H9 (cell line): ENCODE data around the gene ADAM23. TPM values are rescaled to one million over a fixed set of nuclear protein-coding genes. Genes with fewer than 3 reads are reported as not detected.

ENCODE experiments used
- DNase-seq: peaks from one replicate; pipeline ENCODE4 v3.0.0-alpha.2; 2017
- H2AFZ ChIP-seq: one replicate; pipeline ENCODE4 v1.6.1; 2013; ENCODE audit warnings: mild to moderate bottlenecking, low read length, control low read depth, moderate library complexity
- H2AK5ac ChIP-seq: 2 replicates; pipeline ENCODE4 v1.6.1; 2013; ENCODE audit warnings: low read length, control low read depth, mixed read lengths; ENCODE audit not compliant: insufficient read length
- H2BK120ac ChIP-seq: one replicate; pipeline ENCODE4 v1.6.1; 2013; ENCODE audit warnings: low read depth, mild to moderate bottlenecking, low read length, control low read depth, inconsistent platforms; ENCODE audit not compliant: poor library complexity, severe bottlenecking
- H2BK12ac ChIP-seq: 2 replicates; pipeline ENCODE4 v1.6.1; 2013; ENCODE audit warnings: low read length, control low read depth, mixed read lengths, low read depth; ENCODE audit not compliant: insufficient read length
- H2BK15ac ChIP-seq: 2 replicates; pipeline ENCODE4 v1.6.1; 2013; ENCODE audit warnings: low read depth, low read length, control low read depth
- H2BK20ac ChIP-seq: one replicate; pipeline ENCODE4 v1.6.1; 2013; ENCODE audit warnings: low read depth, mild to moderate bottlenecking, low read length, control low read depth, inconsistent platforms; ENCODE audit not compliant: poor library complexity, severe bottlenecking
- H2BK5ac ChIP-seq: 2 replicates; pipeline ENCODE4 v1.6.1; 2013; ENCODE audit warnings: low read length, control low read depth, mixed read lengths; ENCODE audit not compliant: insufficient read length
- H3K14ac ChIP-seq: 2 replicates; pipeline ENCODE4 v1.6.1; 2013; ENCODE audit warnings: low read length, control low read depth; ENCODE audit not compliant: insufficient read depth
- H3K18ac ChIP-seq: 2 replicates; pipeline ENCODE4 v1.6.1; 2013; ENCODE audit warnings: low read depth, mild to moderate bottlenecking, mixed read lengths, low read length, control low read depth; ENCODE audit not compliant: insufficient read length
- H3K23ac ChIP-seq: 2 replicates; pipeline ENCODE4 v1.6.1; 2013; ENCODE audit warnings: low read length, control low read depth, mixed read lengths, low read depth; ENCODE audit not compliant: insufficient read length
- H3K23me2 ChIP-seq: 2 replicates; pipeline ENCODE4 v1.6.1; 2013; ENCODE audit warnings: low read depth, mild to moderate bottlenecking, mixed read lengths, low read length, control low read depth; ENCODE audit not compliant: insufficient read length, poor library complexity, severe bottlenecking
- H3K27ac ChIP-seq: 2 replicates; pipeline ENCODE4 v1.5.1; 2013; ENCODE audit warnings: low read length, control low read depth, mixed read lengths, low read depth; ENCODE audit not compliant: insufficient read length
- H3K27me3 ChIP-seq: 2 replicates; pipeline ENCODE4 v1.6.1; 2013; ENCODE audit warnings: low read length, control low read depth, inconsistent platforms; ENCODE audit not compliant: insufficient read depth
- H3K4ac ChIP-seq: 2 replicates; pipeline ENCODE4 v1.6.1; 2013; ENCODE audit warnings: low read depth, mild to moderate bottlenecking, control low read depth, inconsistent platforms, low read length, moderate library complexity
- H3K4me1 ChIP-seq: 2 replicates; pipeline ENCODE4 v1.6.1; 2013; ENCODE audit warnings: low read length, control low read depth, inconsistent platforms; ENCODE audit not compliant: insufficient read depth
- H3K4me2 ChIP-seq: 2 replicates; pipeline ENCODE4 v1.6.1; 2013; ENCODE audit warnings: low read length, control low read depth, mixed read lengths; ENCODE audit not compliant: insufficient read length, insufficient read depth
- H3K56ac ChIP-seq: 2 replicates; pipeline ENCODE4 v1.6.1; 2013; ENCODE audit warnings: low read depth, mild to moderate bottlenecking, mixed read lengths, low read length, control low read depth; ENCODE audit not compliant: insufficient read length
- H3K79me1 ChIP-seq: 2 replicates; pipeline ENCODE4 v1.6.1; 2013; ENCODE audit warnings: low read depth, mild to moderate bottlenecking, moderate library complexity, low read length, control low read depth, inconsistent platforms; ENCODE audit not compliant: insufficient read depth, poor library complexity, severe bottlenecking
- H3K79me2 ChIP-seq: 2 replicates; pipeline ENCODE4 v1.6.1; 2013; ENCODE audit warnings: low read length, control low read depth, inconsistent platforms; ENCODE audit not compliant: insufficient read depth
- H3K9ac ChIP-seq: 2 replicates; pipeline ENCODE4 v1.6.1; 2013; ENCODE audit warnings: low read length, control low read depth, mixed read lengths; ENCODE audit not compliant: insufficient read length; ENCODE audit errors: extremely low read depth
- H3K9me3 ChIP-seq: one replicate; pipeline ENCODE4 v1.6.1; 2013; ENCODE audit warnings: low read depth, low read length, inconsistent platforms; ENCODE audit not compliant: control insufficient read depth
- H3T11ph ChIP-seq: one replicate; pipeline ENCODE4 v1.6.1; 2013; ENCODE audit warnings: mild to moderate bottlenecking, low read length, control low read depth, inconsistent platforms
- H4K20me1 ChIP-seq: one replicate; pipeline ENCODE4 v1.6.1; 2013; ENCODE audit not compliant: control insufficient read depth, insufficient read length, insufficient read depth
- H4K5ac ChIP-seq: 2 replicates; pipeline ENCODE4 v1.6.1; 2013; ENCODE audit warnings: low read depth, mild to moderate bottlenecking, mixed read lengths, low read length, control low read depth; ENCODE audit not compliant: insufficient read length
- H4K8ac ChIP-seq: replicated peaks from 2 replicates; pipeline ENCODE4 v1.6.1; 2013; ENCODE audit warnings: low read length, control low read depth, mixed read lengths, low read depth; ENCODE audit not compliant: insufficient read length
- H4K91ac ChIP-seq: 2 replicates; pipeline ENCODE4 v1.6.1; 2013; ENCODE audit warnings: low read depth, mild to moderate bottlenecking, moderate library complexity, mixed read lengths, low read length, control low read depth; ENCODE audit not compliant: insufficient read length
- H3K27ac Mint-ChIP-seq, 3 experiments: 2 replicates in 2 of 3; 3 replicates in 1 of 3; pipeline ENCODE4 v1.8.0; 2020 to 2021; ENCODE audit warnings: mixed read lengths in 3 of 3, mild to moderate bottlenecking in 1 of 3, moderate library complexity in 1 of 3
- H3K27me3 Mint-ChIP-seq: 2 replicates; pipeline ENCODE4 v1.8.0; 2021; ENCODE audit warnings: low read depth, mild to moderate bottlenecking, moderate library complexity, mixed read lengths
- H3K36me3 Mint-ChIP-seq, 3 experiments: 2 replicates in 2 of 3; 3 replicates in 1 of 3; pipeline ENCODE4 v1.8.0; 2020 to 2021; ENCODE audit warnings: low read depth in 3 of 3, mixed read lengths in 3 of 3; ENCODE audit not compliant: insufficient read depth in 1 of 3
- H3K4me1 Mint-ChIP-seq, 2 experiments: 2 replicates each; pipeline ENCODE4 v1.8.0; 2020; ENCODE audit warnings: mixed read lengths in 2 of 2
- H3K4me3 Mint-ChIP-seq, 2 experiments: 2 replicates in 1 of 2; 3 replicates in 1 of 2; pipeline ENCODE4 v1.8.0; 2020 to 2021; ENCODE audit warnings: mild to moderate bottlenecking in 2 of 2, mixed read lengths in 2 of 2, moderate library complexity in 1 of 2
- H3K9me3 Mint-ChIP-seq, 2 experiments: 2 replicates in 1 of 2; 3 replicates in 1 of 2; pipeline ENCODE4 v1.8.0; 2020; ENCODE audit warnings: mild to moderate bottlenecking in 2 of 2, mixed read lengths in 2 of 2, moderate library complexity in 1 of 2
- WGBS: extraction: QIAGEN DNeasy Blood & Tissue Kit; methylation state at CpG from one replicate; pipeline ENCODE4 v1.1.7; 2013; ENCODE audit warnings: missing lambda C conversion rate, low lambda C conversion rate, mixed read lengths; ENCODE audit not compliant: insufficient read length; ENCODE audit errors: extremely low coverage; 5-methylcytosine and 5-hydroxymethylcytosine counted together
- total RNA-seq: library from RNA; stranded (reverse); gene quantifications from 2 replicates; pipeline ENCODE4 v1.2.1, GENCODE V29; 2021
- TF ChIP-seq, protein P1 (sequence below): fragments of 200-600 bp; sonication (generic); conservative IDR thresholded peaks from 3 replicates; pipeline ENCODE4 v1.8.0; 2021; ENCODE audit warnings: antibody characterized with exemption, mild to moderate bottlenecking

ADAM23 gene
- total RNA-seq, 1 experiment from 2014 or later = 21.4 TPM

DNA sequence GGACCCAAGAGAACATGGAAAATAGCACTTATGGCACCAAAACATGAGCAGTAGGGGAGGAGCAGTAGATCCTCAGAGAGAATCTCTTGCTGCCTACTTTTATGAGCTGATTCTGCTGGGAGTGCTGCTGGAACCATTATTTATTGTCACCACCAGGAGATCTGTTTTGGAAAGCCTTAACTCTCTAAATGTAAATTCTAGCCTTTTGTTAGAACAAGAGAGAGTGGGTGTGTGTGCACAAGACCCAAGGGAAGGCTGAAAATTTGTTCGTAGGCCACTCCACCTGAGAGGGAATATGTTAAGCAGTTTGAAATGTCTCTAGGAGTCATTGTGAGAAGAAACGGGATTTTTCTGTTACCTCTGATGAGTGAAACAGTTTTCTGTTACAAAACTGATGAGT lies 182.8 kb downstream of the ADAM23 start:
- H2BK12ac ChIP-seq = no peak overlapping the region
- no peak overlapping the region for H3K27ac ChIP-seq
- no peak overlapping the region for H4K91ac ChIP-seq
- H3K23ac ChIP-seq = no peak overlapping the region
- no peak overlapping the region for H2AFZ ChIP-seq
- no peak overlapping the region for H3K14ac ChIP-seq
- H3K79me2 ChIP-seq = no peaks in the 10 kb centered on the region
- H3K4ac ChIP-seq = no peak overlapping the region
- no peak overlapping the region for H3K27ac Mint-ChIP-seq
- H2BK20ac ChIP-seq = no peak overlapping the region
- H3K4me1 Mint-ChIP-seq = peaks cover 9 to 10% of the 10 kb centered on the region in 2 experiments
- H3K23me2 ChIP-seq = no peaks in the 10 kb centered on the region
- H3K27me3 Mint-ChIP-seq = peaks cover 6% of the 10 kb centered on the region
- no peaks in the 10 kb centered on the region for H3K9me3 ChIP-seq
- no peak overlapping the region for H3K4me2 ChIP-seq
- no peak overlapping the region for H3K9ac ChIP-seq
- H4K20me1 ChIP-seq = peaks cover 2% of the 10 kb centered on the region
- H3K18ac ChIP-seq = no peak overlapping the region
- H2AK5ac ChIP-seq = no peak overlapping the region
- no CpG with 5 or more reads among the region's 2 CpGs for WGBS
- no peaks in the 10 kb centered on the region for H3K9me3 Mint-ChIP-seq
- H3T11ph ChIP-seq = no peak overlapping the region
- no peaks in the 10 kb centered on the region for H3K27me3 ChIP-seq
- no peak overlapping the region for H3K4me3 Mint-ChIP-seq
- H2BK120ac ChIP-seq = no peak overlapping the region
- H2BK5ac ChIP-seq = no peak overlapping the region
- H2BK15ac ChIP-seq = no peak overlapping the region
- no peaks in the 10 kb centered on the region for H3K79me1 ChIP-seq
- no peak overlapping the region for H4K8ac ChIP-seq
- H3K56ac ChIP-seq = no peak overlapping the region
- H4K5ac ChIP-seq = no peak overlapping the region
- no peaks in the 10 kb centered on the region for H3K4me1 ChIP-seq
- H3K36me3 Mint-ChIP-seq = no peaks in the 10 kb centered on the region
- TF ChIP-seq, protein P1, sequence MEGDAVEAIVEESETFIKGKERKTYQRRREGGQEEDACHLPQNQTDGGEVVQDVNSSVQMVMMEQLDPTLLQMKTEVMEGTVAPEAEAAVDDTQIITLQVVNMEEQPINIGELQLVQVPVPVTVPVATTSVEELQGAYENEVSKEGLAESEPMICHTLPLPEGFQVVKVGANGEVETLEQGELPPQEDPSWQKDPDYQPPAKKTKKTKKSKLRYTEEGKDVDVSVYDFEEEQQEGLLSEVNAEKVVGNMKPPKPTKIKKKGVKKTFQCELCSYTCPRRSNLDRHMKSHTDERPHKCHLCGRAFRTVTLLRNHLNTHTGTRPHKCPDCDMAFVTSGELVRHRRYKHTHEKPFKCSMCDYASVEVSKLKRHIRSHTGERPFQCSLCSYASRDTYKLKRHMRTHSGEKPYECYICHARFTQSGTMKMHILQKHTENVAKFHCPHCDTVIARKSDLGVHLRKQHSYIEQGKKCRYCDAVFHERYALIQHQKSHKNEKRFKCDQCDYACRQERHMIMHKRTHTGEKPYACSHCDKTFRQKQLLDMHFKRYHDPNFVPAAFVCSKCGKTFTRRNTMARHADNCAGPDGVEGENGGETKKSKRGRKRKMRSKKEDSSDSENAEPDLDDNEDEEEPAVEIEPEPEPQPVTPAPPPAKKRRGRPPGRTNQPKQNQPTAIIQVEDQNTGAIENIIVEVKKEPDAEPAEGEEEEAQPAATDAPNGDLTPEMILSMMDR = no peak
- DNase-seq = no peak
